Measurements from ENCODE around the gene ASIP.

DNA sequence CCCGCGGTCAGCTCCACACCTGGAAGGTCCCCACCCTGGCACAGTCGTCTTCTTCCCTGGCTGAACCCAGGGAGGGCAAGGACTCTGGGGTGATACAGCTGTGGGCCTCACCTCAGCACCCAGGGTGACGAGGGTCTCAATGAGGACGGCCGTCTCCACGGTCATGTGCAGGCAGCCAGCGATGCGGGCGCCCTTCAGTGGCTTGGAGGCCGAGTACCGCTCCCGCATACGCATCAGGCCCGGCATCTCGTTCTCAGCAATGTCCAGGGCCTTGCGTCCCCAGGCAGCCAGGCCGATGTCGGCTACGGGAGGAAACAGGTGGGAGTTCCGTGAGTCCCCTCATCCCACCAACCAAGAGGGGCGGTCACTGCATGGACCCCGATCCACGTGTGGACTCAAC lies 54.1 kb downstream of the ASIP start:
- TF ChIP-seq, protein P1, sequence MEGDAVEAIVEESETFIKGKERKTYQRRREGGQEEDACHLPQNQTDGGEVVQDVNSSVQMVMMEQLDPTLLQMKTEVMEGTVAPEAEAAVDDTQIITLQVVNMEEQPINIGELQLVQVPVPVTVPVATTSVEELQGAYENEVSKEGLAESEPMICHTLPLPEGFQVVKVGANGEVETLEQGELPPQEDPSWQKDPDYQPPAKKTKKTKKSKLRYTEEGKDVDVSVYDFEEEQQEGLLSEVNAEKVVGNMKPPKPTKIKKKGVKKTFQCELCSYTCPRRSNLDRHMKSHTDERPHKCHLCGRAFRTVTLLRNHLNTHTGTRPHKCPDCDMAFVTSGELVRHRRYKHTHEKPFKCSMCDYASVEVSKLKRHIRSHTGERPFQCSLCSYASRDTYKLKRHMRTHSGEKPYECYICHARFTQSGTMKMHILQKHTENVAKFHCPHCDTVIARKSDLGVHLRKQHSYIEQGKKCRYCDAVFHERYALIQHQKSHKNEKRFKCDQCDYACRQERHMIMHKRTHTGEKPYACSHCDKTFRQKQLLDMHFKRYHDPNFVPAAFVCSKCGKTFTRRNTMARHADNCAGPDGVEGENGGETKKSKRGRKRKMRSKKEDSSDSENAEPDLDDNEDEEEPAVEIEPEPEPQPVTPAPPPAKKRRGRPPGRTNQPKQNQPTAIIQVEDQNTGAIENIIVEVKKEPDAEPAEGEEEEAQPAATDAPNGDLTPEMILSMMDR (IDR thresholded peaks at IDR 0.05; ENCODE audit: low read length), result no peak
- TF ChIP-seq EZH2phosphoT487 (IDR thresholded peaks at IDR 0.05; ENCODE audit: low read length), result no peak
